GM19023 (cell line): ENCODE results near the gene TUBA3C.
"Not testable (repeated sequence)": the region's sequence is repeated elsewhere in the genome, so short reads cannot be mapped to it uniquely, and the experiment has no call there.

Source experiments
- ATAC-seq: cut with Tn5 transposase; IDR thresholded peaks from one replicate; pipeline ENCODE4 v1.9.1; 2021; ENCODE audit warnings: mild to moderate bottlenecking, moderate library complexity; ENCODE audit not compliant: unreplicated experiment

TUBA3C gene

GRCh38 chr13:19181621-19182485 is at the start of gene TUBA3C:
TSS of gene TUBA3C (minus strand) at chr13:19181824. CDS start at chr13:19181747, 77 bp downstream.
- no peak for ATAC-seq

GRCh38 chr13:19207413-19207812 is 25.8 kb upstream of the TUBA3C start:
- not testable (repeated sequence) for ATAC-seq

- not testable (repeated sequence) for ATAC-seq
These were observed 11.0 kb upstream of the TUBA3C start for GRCh38 chr13:19192622-19193021.

GRCh38 chr13:19189911-19190310 is 8.3 kb upstream of the TUBA3C start:
- ATAC-seq, result not testable (repeated sequence)

- ATAC-seq, result not testable (repeated sequence)
These were observed 7.7 kb upstream of the TUBA3C start for GRCh38 chr13:19189368-19189767.

GRCh38 chr13:19185865-19186645 is 4.4 kb upstream of the TUBA3C start:
- peak; percentile 60 for ATAC-seq

- peak; percentile 25 for ATAC-seq
These were observed 3.7 kb upstream of the TUBA3C start for GRCh38 chr13:19185086-19185864.

GRCh38 chr13:19184176-19184575 is 2.6 kb upstream of the TUBA3C start:
- no peak for ATAC-seq

GRCh38 chr13:19183676-19184075 is 2.1 kb upstream of the TUBA3C start:
- ATAC-seq, result no peak

- no peak for ATAC-seq
These were observed 912 bp upstream of the TUBA3C start for GRCh38 chr13:19182536-19182935.

- ATAC-seq, result no peak
These were observed 503 bp downstream of the TUBA3C start for GRCh38 chr13:19181021-19181620.

- no peak for ATAC-seq
These were observed 1.7 kb downstream of the TUBA3C start for GRCh38 chr13:19179916-19180315.

GRCh38 chr13:19178901-19179593 is 2.6 kb downstream of the TUBA3C start:
- ATAC-seq, result no peak

GRCh38 chr13:19176981-19177776 is 4.4 kb downstream of the TUBA3C start:
- ATAC-seq, result not testable (repeated sequence)

GRCh38 chr13:19173752-19174151 is 7.9 kb downstream of the TUBA3C start:
- no peak for ATAC-seq

GRCh38 chr13:19172647-19173030 is 9.0 kb downstream of the TUBA3C start:
- no peak for ATAC-seq

GRCh38 chr13:19172007-19172646 is 9.5 kb downstream of the TUBA3C start:
- ATAC-seq, result no peak

- ATAC-seq, result no peak
These were observed 10.1 kb downstream of the TUBA3C start for GRCh38 chr13:19171563-19171962.

GRCh38 chr13:19169991-19170390 is 11.6 kb downstream of the TUBA3C start:
- no peak for ATAC-seq
